BLaER1 (cell line): ENCODE measurements around the gene ZC3H7B.

ENCODE experiments used
- H3K27ac ChIP-seq: shearing (Covaris generic); formaldehyde crosslinking; 2 replicates; pipeline ENCODE4 v1.8.1; 2022
- H3K27me3 ChIP-seq: shearing (Covaris generic); formaldehyde crosslinking; 2 replicates; pipeline ENCODE4 v1.8.1; 2022
- H3K36me3 ChIP-seq: shearing (Covaris generic); formaldehyde crosslinking; 2 replicates; pipeline ENCODE4 v1.8.1; 2022
- H3K4me1 ChIP-seq: shearing (Covaris generic); formaldehyde crosslinking; 2 replicates; pipeline ENCODE4 v1.8.1; 2022
- H3K4me2 ChIP-seq: shearing (Covaris generic); formaldehyde crosslinking; 2 replicates; pipeline ENCODE4 v1.8.1; 2022
- H3K4me3 ChIP-seq: shearing (Covaris generic); formaldehyde crosslinking; 2 replicates; pipeline ENCODE4 v1.8.1; 2022
- H3K9ac ChIP-seq: shearing (Covaris generic); formaldehyde crosslinking; 2 replicates; pipeline ENCODE4 v1.8.1; 2022
- H3K9me3 ChIP-seq: shearing (Covaris generic); formaldehyde crosslinking; 2 replicates; pipeline ENCODE4 v1.8.1; 2022
- H4K20me1 ChIP-seq: shearing (Covaris generic); formaldehyde crosslinking; 2 replicates; pipeline ENCODE4 v1.8.1; 2022
- Cebpa-rat ChIP-seq: shearing (Covaris generic); IDR thresholded peaks from 2 replicates; pipeline ENCODE4 v1.8.1; 2022

Gene ZC3H7B

GRCh38 chr22:41339823-41340222 lies 38.5 kb downstream of the ZC3H7B start:
- Histone ChIP-seq H3K9me3 (no peaks in the 10 kb centered on the region), H3K36me3 (peaks cover 95% of the 10 kb centered on the region), H3K9ac (no peak overlapping the region), H3K4me2 (no peak overlapping the region), H3K27me3 (no peaks in the 10 kb centered on the region), H3K4me3 (no peak overlapping the region), H3K4me1 (peaks cover 7% of the 10 kb centered on the region), H3K27ac (no peak overlapping the region), H4K20me1 (peaks cover 20% of the 10 kb centered on the region)
- TF ChIP-seq Cebpa-rat: no peak

GRCh38 chr22:41340357-41340756 lies 39.0 kb downstream of the ZC3H7B start:
- Histone ChIP-seq H3K9ac (no peak overlapping the region), H3K27ac (0 out of 2 replicates have a peak overlapping the region, but pooled peaks have one; percentile 13)

GRCh38 chr22:41341012-41341411 lies 39.7 kb downstream of the ZC3H7B start:
- TF ChIP-seq Cebpa-rat: no peak
- no peak overlapping the region for H3K9ac ChIP-seq
- no peaks in the 10 kb centered on the region for H3K27me3 ChIP-seq
- H3K4me3 ChIP-seq: no peak overlapping the region
- no peak overlapping the region for H3K27ac ChIP-seq
- no peak overlapping the region for H3K4me2 ChIP-seq
- peaks cover 7% of the 10 kb centered on the region for H3K4me1 ChIP-seq
- H3K9me3 ChIP-seq: no peaks in the 10 kb centered on the region
- peaks cover 9% of the 10 kb centered on the region; the same call in 1 of the 2 replicates for H4K20me1 ChIP-seq
- peaks cover 95% of the 10 kb centered on the region for H3K36me3 ChIP-seq

More at GRCh38 chr22:41340357-41340756, 39.0 kb downstream of the ZC3H7B start:
- no peak overlapping the region for H3K4me3 ChIP-seq
- peaks cover 7% of the 10 kb centered on the region for H3K4me1 ChIP-seq
- H4K20me1 ChIP-seq: peaks cover 15% of the 10 kb centered on the region
- no peaks in the 10 kb centered on the region for H3K27me3 ChIP-seq
- H3K9me3 ChIP-seq: no peaks in the 10 kb centered on the region
- no peak for TF ChIP-seq Cebpa-rat
- no peak overlapping the region for H3K4me2 ChIP-seq
- H3K36me3 ChIP-seq: peaks cover 95% of the 10 kb centered on the region

GRCh38 chr22:41341990-41342389 lies 40.7 kb downstream of the ZC3H7B start:
- H3K9ac ChIP-seq: no peak overlapping the region
- peaks cover 9% of the 10 kb centered on the region; the same call in 1 of the 2 replicates for H4K20me1 ChIP-seq
- no peak overlapping the region for H3K27ac ChIP-seq
- H3K4me2 ChIP-seq: no peak overlapping the region
- no peaks in the 10 kb centered on the region for H3K9me3 ChIP-seq
- TF ChIP-seq Cebpa-rat: no peak
- H3K27me3 ChIP-seq: no peaks in the 10 kb centered on the region
- H3K4me1 ChIP-seq: peaks cover 6% of the 10 kb centered on the region
- H3K36me3 ChIP-seq: peaks cover 98% of the 10 kb centered on the region
- H3K4me3 ChIP-seq: no peak overlapping the region

GRCh38 chr22:41343300-41343699 lies 42.0 kb downstream of the ZC3H7B start:
- H4K20me1 ChIP-seq: peaks cover 4% of the 10 kb centered on the region; the same call in 1 of the 2 replicates
- H3K27me3 ChIP-seq: no peaks in the 10 kb centered on the region
- no peaks in the 10 kb centered on the region for H3K4me1 ChIP-seq
- H3K9ac ChIP-seq: no peak overlapping the region
- H3K27ac ChIP-seq: no peak overlapping the region
- peaks cover 100% of the 10 kb centered on the region for H3K36me3 ChIP-seq
- no peaks in the 10 kb centered on the region for H3K9me3 ChIP-seq
- no peak overlapping the region for H3K4me3 ChIP-seq
- no peak overlapping the region for H3K4me2 ChIP-seq
- TF ChIP-seq Cebpa-rat: no peak

GRCh38 chr22:41343717-41344116 lies 42.4 kb downstream of the ZC3H7B start:
- no peak overlapping the region for H3K4me2 ChIP-seq
- no peaks in the 10 kb centered on the region for H3K27me3 ChIP-seq
- H4K20me1 ChIP-seq: peaks cover 3% of the 10 kb centered on the region; the same call in 1 of the 2 replicates
- no peak overlapping the region for H3K27ac ChIP-seq
- no peak overlapping the region for H3K4me3 ChIP-seq
- H3K9ac ChIP-seq: no peak overlapping the region
- no peaks in the 10 kb centered on the region for H3K9me3 ChIP-seq
- no peak for TF ChIP-seq Cebpa-rat
- H3K4me1 ChIP-seq: no peaks in the 10 kb centered on the region
- peaks cover 100% of the 10 kb centered on the region for H3K36me3 ChIP-seq

GRCh38 chr22:41344189-41344788 lies 43.0 kb downstream of the ZC3H7B start:
- Histone ChIP-seq H3K9ac (no peak overlapping the region), H3K9me3 (no peaks in the 10 kb centered on the region), H3K27ac (no peak overlapping the region), H4K20me1 (peaks cover 9% of the 10 kb centered on the region; the same call in 1 of the 2 replicates), H3K4me3 (no peak overlapping the region), H3K27me3 (no peaks in the 10 kb centered on the region), H3K4me1 (no peaks in the 10 kb centered on the region), H3K36me3 (peaks cover 100% of the 10 kb centered on the region), H3K4me2 (no peak overlapping the region)
- no peak for TF ChIP-seq Cebpa-rat

- Histone ChIP-seq H3K4me3 (no peak overlapping the region), H3K4me1 (no peaks in the 10 kb centered on the region), H3K9me3 (no peaks in the 10 kb centered on the region), H3K36me3 (peaks cover 100% of the 10 kb centered on the region), H4K20me1 (peaks cover 16% of the 10 kb centered on the region), H3K27me3 (no peaks in the 10 kb centered on the region), H3K9ac (no peak overlapping the region), H3K27ac (no peak overlapping the region), H3K4me2 (no peak overlapping the region)
- no peak for TF ChIP-seq Cebpa-rat
Measured at GRCh38 chr22:41345807-41346335, 44.5 kb downstream of the ZC3H7B start.

- H3K27ac ChIP-seq: no peak overlapping the region
- H3K36me3 ChIP-seq: peaks cover 100% of the 10 kb centered on the region
- H3K27me3 ChIP-seq: no peaks in the 10 kb centered on the region
- H3K4me3 ChIP-seq: no peak overlapping the region
- H3K9me3 ChIP-seq: no peaks in the 10 kb centered on the region
- H3K9ac ChIP-seq: no peak overlapping the region
- TF ChIP-seq Cebpa-rat: no peak
- H4K20me1 ChIP-seq: peaks cover 21% of the 10 kb centered on the region
- H3K4me2 ChIP-seq: no peak overlapping the region
- no peaks in the 10 kb centered on the region for H3K4me1 ChIP-seq
Measured at GRCh38 chr22:41347066-41347859, 45.9 kb downstream of the ZC3H7B start.

- Histone ChIP-seq H3K9ac (no peak overlapping the region), H3K4me1 (no peaks in the 10 kb centered on the region), H3K27me3 (no peaks in the 10 kb centered on the region), H4K20me1 (peaks cover 32% of the 10 kb centered on the region), H3K27ac (no peak overlapping the region), H3K36me3 (peaks cover 100% of the 10 kb centered on the region), H3K4me2 (no peak overlapping the region), H3K4me3 (no peak overlapping the region), H3K9me3 (no peaks in the 10 kb centered on the region)
- TF ChIP-seq Cebpa-rat: no peak
Measured at GRCh38 chr22:41348964-41349484, 47.7 kb downstream of the ZC3H7B start.
